Smooth muscle cell (in vitro differentiated cells): Measurements from ENCODE around the gene PBX4. TPM values are rescaled to one million over a fixed set of nuclear protein-coding genes. Genes with fewer than 3 reads are reported as not detected.

Experiments used
- DNase-seq: peaks from one replicate; lab custom pipeline; 2025; ENCODE audit not compliant: unreplicated experiment; lab: John Stamatoyannopoulos, UW
- H2AFZ ChIP-seq: fragments of 200-600 bp; sonication (generic); 2 replicates; pipeline ENCODE4 v1.6.0; 2016; ENCODE audit warnings: antibody characterized with exemption, low read depth, mild to moderate bottlenecking
- H3F3A ChIP-seq: fragments of 200-600 bp; sonication (generic); 2 replicates; pipeline ENCODE4 v1.6.0; 2017; ENCODE audit warnings: antibody characterized with exemption, low read depth
- H3K27ac ChIP-seq: fragments of 200-600 bp; sonication (generic); 2 replicates; pipeline ENCODE4 v1.5.1; 2016; ENCODE audit warnings: low read depth, mild to moderate bottlenecking
- H3K27me3 ChIP-seq: fragments of 200-600 bp; sonication (generic); 2 replicates; pipeline ENCODE4 v1.6.1; 2016; ENCODE audit warnings: low read depth, mild to moderate bottlenecking
- H3K36me3 ChIP-seq: fragments of 200-600 bp; sonication (generic); 2 replicates; pipeline ENCODE4 v1.5.1; 2016; ENCODE audit warnings: low read depth
- H3K4me1 ChIP-seq: fragments of 200-600 bp; sonication (generic); 2 replicates; pipeline ENCODE4 v1.5.1; 2016; ENCODE audit warnings: low read depth
- H3K4me2 ChIP-seq: fragments of 200-600 bp; sonication (generic); 2 replicates; pipeline ENCODE4 v1.6.0; 2016; ENCODE audit warnings: mild to moderate bottlenecking
- H3K4me3 ChIP-seq: fragments of 200-600 bp; sonication (generic); 2 replicates; pipeline ENCODE4 v1.5.1; 2016; ENCODE audit warnings: mild to moderate bottlenecking
- H3K79me2 ChIP-seq: fragments of 200-600 bp; sonication (generic); 2 replicates; pipeline ENCODE4 v1.6.0; 2016; ENCODE audit warnings: low read depth, mild to moderate bottlenecking
- H3K9ac ChIP-seq: fragments of 200-600 bp; sonication (generic); 2 replicates; pipeline ENCODE4 v1.6.0; 2016; ENCODE audit warnings: low read depth
- H3K9me3 ChIP-seq: fragments of 200-600 bp; sonication (generic); replicated peaks from 2 replicates; pipeline ENCODE4 v1.5.1; 2016; ENCODE audit warnings: low read depth
- H4K20me1 ChIP-seq: fragments of 200-600 bp; sonication (generic); 2 replicates; pipeline ENCODE4 v1.6.0; 2016; ENCODE audit warnings: low read depth
- WGBS: methylation state at CpG from one replicate; pipeline ENCODE4 v1.1.7; 2016; ENCODE audit warnings: low lambda C conversion rate; 5-methylcytosine and 5-hydroxymethylcytosine counted together
- polyA plus RNA-seq: library from polyadenylated mRNA; unstranded; fragments of >200 nt; fragmentation: Nextera tagmentation; extraction: Ambion mirVana; gene quantifications from 2 replicates; pipeline ENCODE4 v1.2.1, GENCODE V29; 2016
- total RNA-seq: library from RNA; depleted of rRNA; stranded (reverse); fragments of >200 nt; gene quantifications from 2 replicates; pipeline ENCODE4 v1.2.3, GENCODE V29; 2014
- TF ChIP-seq, protein P1 (sequence below): fragments of 200-600 bp; sonication (generic); IDR thresholded peaks from 2 replicates; pipeline ENCODE4 v1.5.1; 2017; ENCODE audit warnings: borderline replicate concordance, mild to moderate bottlenecking, antibody characterized with exemption; ENCODE audit not compliant: insufficient read depth, poor library complexity, severe bottlenecking

The PBX4 gene
- total and polyA plus RNA-seq, 2 experiments from 2014 or later: 1.7 to 2.5 TPM

DNA sequence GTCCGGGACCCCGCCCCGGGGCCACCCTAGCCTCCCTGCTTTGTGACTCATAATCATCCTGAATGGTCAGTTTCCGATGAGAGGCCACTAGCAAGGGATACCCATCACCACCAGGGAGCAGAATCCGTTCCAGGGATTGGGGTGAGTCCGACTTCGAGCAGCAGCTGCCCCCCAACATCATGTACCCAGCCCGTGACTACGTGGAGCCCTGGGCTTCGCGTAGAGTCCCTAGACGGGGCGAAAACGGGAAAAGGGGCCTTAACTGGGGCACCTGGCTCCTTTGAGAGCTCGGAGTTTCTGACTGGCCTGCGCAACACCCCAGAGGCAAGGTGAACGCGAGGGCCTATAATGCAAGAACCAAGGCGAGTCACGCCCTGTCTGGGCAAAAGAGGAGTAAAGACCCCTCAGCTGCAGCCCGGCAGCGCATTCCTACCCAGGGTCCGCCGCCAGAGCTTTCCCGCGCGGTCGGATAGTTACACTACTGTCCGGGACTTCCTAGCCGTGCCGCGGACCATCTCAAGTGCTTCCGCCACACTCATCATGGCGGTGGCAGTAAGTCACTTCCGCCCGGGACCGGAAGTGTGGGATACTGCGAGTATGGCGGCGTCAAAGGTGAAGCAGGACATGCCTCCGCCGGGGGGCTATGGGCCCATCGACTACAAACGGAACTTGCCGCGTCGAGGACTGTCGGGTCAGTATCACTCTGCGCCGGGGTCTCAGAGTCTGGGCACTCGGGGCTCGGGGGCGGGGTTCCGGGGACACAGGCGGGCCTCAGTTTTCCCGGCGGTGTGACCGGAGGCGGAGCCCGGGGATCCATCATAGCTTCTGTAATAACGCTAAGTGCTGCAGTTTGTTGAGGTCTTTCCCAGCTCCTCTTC lies 102.6 kb downstream of the PBX4 start, which contains the start of gene NDUFA13:
NDUFA13 (plus strand) TSS at position 584 of the 878 bp plus-strand sequence; CDS start at position 598, 14 bp downstream.
- DNase-seq: peak; percentile 56
- TF ChIP-seq, protein P1, sequence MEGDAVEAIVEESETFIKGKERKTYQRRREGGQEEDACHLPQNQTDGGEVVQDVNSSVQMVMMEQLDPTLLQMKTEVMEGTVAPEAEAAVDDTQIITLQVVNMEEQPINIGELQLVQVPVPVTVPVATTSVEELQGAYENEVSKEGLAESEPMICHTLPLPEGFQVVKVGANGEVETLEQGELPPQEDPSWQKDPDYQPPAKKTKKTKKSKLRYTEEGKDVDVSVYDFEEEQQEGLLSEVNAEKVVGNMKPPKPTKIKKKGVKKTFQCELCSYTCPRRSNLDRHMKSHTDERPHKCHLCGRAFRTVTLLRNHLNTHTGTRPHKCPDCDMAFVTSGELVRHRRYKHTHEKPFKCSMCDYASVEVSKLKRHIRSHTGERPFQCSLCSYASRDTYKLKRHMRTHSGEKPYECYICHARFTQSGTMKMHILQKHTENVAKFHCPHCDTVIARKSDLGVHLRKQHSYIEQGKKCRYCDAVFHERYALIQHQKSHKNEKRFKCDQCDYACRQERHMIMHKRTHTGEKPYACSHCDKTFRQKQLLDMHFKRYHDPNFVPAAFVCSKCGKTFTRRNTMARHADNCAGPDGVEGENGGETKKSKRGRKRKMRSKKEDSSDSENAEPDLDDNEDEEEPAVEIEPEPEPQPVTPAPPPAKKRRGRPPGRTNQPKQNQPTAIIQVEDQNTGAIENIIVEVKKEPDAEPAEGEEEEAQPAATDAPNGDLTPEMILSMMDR: no peak
- WGBS: 9% methylated on average over 61 of the region's 61 CpGs
- Histone ChIP-seq H3K9me3 (no peaks in the 10 kb centered on the region), H4K20me1 (peaks cover 26% of the 10 kb centered on the region), H3K79me2 (peaks cover 47% of the 10 kb centered on the region), H2AFZ (peak within 1 kb of the TSS; percentile 56), H3K4me2 (peak within 1 kb of the TSS; percentile 98), H3K4me3 (peak within 1 kb of the TSS; percentile 87), H3K9ac (peak within 1 kb of the TSS; percentile 75), H3K27me3 (no peaks in the 10 kb centered on the region), H3F3A (no peaks in the 10 kb centered on the region), H3K4me1 (peaks cover 9% of the 10 kb centered on the region), H3K27ac (peak within 1 kb of the TSS; percentile 17), H3K36me3 (no peaks in the 10 kb centered on the region)

DNA sequence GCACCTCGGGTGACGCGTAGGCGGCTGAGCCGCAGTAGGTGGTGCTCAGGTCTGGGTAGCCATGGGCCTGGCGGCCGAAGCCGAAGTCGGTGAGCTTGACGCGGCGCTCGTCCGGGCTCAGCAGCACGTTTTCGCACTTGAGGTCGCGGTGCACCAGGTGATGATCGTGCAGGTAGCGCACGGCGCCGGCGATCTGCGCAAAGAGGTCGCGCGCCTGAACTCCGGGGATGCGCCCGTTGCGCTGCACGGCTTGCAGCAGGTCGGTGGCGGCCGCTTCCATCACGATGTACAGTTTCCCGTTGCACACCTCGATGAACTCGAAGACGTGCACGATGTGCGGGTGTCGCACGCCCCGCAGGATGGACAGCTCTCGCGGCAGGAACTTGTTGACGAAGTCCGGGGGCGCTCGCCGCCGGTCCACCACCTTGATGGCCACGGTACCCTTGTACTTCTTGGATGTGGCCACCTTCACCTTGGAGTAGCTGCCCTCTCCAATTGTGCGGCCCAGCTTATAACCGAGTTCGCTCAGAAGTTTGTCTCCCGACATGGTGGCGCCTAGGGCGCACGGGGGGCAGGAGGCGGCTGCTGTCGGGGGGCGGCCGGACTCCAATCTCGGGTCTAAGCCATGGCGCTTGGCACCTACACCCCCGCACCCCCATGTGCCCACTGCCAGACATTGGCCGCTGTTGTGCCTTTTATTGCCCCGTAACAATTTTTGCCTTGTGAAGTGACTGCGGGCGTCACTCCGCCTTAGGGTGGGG lies 103.4 kb downstream of the PBX4 start, which contains the start of gene TSSK6:
TSSK6 (minus strand) TSS at position 668 of the 761 bp plus-strand sequence; CDS start at position 547, 121 bp downstream.
- TF ChIP-seq, protein P1: no peak
- no peaks in the 10 kb centered on the region for H3K9me3 ChIP-seq
- peak within 1 kb of the TSS; percentile 87 for H3K4me3 ChIP-seq
- peak within 1 kb of the TSS; percentile 98 for H3K4me2 ChIP-seq
- H3K9ac ChIP-seq: peak within 1 kb of the TSS; percentile 75
- no peak for DNase-seq
- 98% methylated on average over 59 of the region's 74 CpGs for WGBS
- no peaks in the 10 kb centered on the region for H3K36me3 ChIP-seq
- H3F3A ChIP-seq: no peaks in the 10 kb centered on the region
- peaks cover 39% of the 10 kb centered on the region for H3K79me2 ChIP-seq
- peak within 1 kb of the TSS; percentile 17 for H3K27ac ChIP-seq
- H3K4me1 ChIP-seq: peaks cover 9% of the 10 kb centered on the region
- H2AFZ ChIP-seq: peak within 1 kb of the TSS; percentile 56
- no peaks in the 10 kb centered on the region for H3K27me3 ChIP-seq
- H4K20me1 ChIP-seq: peaks cover 20% of the 10 kb centered on the region

- Histone ChIP-seq H3K4me2 (no peak overlapping the region), H3K4me3 (no peak overlapping the region), H2AFZ (no peak overlapping the region), H3K27me3 (no peaks in the 10 kb centered on the region), H3F3A (no peaks in the 10 kb centered on the region), H3K79me2 (peaks cover 32% of the 10 kb centered on the region), H4K20me1 (peaks cover 11% of the 10 kb centered on the region), H3K9me3 (no peaks in the 10 kb centered on the region), H3K27ac (no peak overlapping the region), H3K4me1 (peaks cover 9% of the 10 kb centered on the region), H3K36me3 (no peaks in the 10 kb centered on the region), H3K9ac (no peak overlapping the region)
- WGBS: 97% methylated on average over 40 of the region's 46 CpGs
- TF ChIP-seq, protein P1: no peak
- no peak for DNase-seq
Measured at GRCh38 chr19:19514215-19514657, 104.3 kb downstream of the PBX4 start.
